Hindlimb muscle (tissue), 1 donor: ENCODE measurements around the gene LAMA2. TPM values are rescaled to one million over a fixed set of nuclear protein-coding genes. Genes with fewer than 3 reads are reported as not detected.

Source experiments
- DNase-seq: peaks from one replicate; pipeline ENCODE4 v3.0.0-alpha.2; 2013
- polyA plus RNA-seq: library from polyadenylated mRNA; unstranded; fragments of 120-200 nt; gene quantifications from one replicate; pipeline ENCODE4 v1.2.1, GENCODE V29; 2013; ENCODE audit not compliant: insufficient read length

The LAMA2 gene
- polyA plus RNA-seq, 1 donor, result 130 TPM

DNA sequence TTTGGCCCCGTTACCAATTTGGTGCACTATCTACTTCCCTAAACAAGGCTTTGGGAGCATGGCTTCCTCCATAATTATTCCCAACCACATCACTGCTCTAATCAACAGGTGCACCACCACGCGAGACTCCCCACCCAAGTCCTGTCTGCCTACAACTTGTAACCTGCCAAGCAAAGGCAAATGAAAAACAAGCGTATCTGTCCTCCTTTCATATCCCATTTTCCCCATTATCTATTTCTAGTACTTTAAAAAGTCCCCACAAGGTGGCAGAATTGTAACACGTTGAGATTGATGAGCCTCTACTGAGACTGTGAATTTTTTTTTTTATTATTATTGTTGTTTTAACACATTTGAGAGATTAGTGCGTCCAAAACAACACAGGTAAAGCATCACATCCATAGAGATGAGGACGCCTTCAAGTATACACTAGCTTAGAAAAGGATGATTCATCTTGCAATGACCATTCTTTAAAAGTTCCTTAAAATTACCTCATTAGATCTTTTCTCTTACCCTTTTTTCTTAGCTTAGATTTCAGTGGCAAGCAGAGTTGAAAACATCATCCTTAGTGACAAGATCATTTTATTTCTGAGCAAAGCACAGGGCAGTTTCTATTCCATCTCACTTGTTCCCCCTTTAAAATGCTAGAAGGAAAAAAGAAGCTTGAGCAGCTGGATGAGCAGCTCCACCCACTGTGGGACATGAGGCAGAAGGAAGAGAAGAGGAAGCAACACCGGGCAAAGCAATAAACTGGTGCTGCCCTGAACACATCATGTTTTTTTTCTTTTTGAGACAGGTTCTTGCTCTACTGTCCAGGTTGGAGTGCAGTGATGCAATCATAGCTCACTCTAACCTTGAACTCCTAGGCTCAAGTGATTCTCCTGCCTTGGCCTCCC is 616.3 kb downstream of the LAMA2 start:
- DNase-seq, result peak; percentile 58

DNA sequence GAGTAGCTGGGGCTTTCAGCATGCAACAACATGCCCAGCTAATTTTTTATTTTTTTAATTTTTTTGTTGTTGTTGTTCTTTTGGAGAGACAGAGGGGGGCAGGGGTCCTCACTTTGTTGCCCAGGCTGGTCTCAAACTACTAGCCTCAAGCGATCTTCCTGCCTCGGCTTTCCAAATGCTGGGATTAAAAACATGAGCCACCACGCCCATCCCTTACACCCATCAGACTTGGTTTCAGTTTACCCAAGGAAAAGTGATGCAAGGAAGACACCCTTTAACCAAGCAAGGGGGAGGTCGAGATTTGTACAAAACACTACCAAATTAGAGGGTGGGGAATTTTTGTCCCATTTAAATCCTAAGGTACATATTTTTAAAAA is 616.9 kb downstream of the LAMA2 start:
- no peak for DNase-seq

DNA sequence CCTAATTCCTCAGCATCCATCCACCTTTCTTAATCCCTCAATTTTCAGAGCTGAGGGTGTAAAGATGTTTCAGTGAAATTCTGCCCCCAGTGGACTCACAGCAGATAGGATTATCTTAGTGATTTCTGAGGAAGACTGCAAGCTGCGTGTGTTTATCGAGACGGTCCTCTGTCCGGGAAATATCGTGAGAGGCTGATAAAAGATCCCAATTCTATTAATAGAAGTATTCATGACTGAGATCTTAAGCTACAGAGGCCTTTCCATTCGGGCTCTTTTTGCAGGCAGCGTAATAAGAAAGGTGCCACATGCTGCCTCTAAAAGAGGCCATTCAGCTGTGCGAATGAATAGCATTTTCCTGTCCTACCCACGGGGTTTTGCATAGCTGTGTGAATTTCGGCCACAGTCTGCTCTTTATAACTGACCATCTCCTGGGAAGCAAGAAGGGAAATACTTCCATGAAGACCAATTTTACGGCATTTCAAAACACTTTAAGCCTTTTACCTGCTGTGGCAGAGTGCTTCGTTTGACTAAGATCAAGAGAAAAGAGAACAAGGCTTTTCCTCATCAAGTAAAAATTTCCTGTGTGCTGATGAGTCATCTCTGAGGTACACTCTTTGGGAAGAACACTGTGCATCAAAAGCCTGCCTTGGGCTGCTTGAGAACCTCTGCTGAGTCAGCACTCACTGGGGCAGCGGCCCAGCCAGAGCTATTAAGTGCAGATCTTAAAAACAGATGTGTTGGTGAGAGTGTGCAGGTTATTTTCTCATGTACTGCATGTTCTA is 618.2 kb downstream of the LAMA2 start:
- DNase-seq, result peak; percentile 77

DNA sequence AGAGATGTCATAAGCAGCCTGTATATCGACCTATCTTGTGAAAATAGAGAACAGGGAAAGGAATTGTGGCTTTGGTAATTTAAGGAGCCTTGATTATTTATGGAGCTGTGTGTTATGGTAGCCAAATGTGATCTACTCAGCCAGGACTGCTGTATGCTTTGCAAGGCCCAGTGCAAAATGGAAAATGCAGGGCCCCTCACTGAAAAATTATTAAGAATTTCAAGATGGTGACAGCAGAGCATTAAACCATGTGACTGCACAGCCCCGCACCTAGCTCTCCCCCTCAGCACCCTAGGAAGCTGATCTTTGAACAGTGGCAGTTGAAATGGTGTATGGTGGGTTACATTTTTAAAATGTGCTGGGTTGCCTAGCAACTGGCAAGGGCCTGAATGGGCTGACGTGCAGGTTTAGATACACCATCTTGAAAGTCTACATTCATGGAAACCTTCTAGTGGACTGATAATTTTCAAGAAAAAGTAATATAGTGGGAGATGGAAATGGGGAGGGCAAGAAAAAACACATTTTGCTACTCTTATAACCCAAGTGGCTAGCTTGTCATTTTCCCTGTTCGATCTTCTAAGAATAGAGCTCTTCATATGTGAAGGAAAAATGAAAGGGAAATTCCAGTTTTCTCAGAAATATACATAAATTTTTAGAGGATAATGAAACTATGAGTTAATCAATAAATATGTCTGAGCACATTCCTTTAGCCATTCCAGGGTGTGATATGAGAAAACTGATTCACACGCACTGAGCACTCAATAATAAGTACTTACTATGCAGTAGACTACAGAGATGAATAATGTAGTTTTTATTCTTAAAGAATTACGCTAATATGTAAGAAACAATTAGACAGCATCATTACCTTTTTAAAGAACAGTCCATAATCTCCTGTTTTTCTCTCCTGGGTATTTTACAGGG is 619.1 kb downstream of the LAMA2 start:
- no peak for DNase-seq

DNA sequence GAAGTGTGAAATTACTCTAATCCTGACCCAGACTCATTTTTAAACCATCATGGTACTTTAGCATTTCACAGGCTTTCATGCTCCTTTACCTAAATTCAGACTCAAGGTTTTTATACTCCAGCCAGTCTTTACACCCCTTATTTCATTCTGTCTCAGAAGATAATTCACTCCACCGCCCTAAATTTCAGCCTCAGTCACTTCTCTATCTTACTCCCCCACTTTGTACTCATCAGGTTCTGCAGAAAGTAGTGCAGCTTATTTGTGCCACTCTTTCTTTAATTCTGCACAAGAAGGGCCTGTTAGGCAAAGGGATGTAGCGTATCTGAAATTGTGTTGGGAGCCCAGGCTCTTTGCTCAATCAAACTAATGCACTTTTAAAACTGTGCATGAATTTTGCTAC is 621.5 kb downstream of the LAMA2 start:
- DNase-seq, result no peak

DNA sequence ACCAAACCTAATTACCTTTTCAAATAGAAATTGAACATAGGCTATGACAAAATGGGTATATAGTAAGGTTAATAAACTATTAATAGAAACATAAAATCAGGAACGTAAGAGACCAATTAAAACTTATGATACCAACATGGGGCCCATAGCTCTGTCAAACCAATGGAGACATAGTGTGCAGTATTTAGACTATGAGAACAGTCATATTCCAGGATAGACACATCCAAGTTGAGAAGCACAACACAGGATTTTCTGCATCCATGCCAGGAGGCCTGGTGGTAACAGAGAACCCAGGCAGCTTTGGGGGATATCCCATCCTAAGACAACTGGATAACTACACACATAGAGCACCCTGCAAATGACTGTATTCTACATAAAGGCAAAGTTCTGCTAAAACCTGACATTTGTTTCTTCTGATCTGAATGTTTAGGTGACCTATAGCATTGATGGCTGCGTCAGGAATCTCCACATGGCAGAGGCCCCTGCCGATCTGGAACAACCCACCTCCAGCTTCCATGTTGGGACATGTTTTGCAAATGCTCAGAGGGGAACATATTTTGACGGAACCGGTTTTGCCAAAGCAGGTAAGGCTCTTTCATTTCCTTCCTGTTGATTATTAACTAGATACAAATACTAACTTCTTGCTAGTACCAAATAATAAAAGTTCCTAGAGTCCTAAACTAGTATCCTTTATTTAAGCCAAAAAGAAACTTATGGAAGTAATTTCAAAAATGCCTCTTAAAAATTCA is 624.3 kb downstream of the LAMA2 start:
- DNase-seq, result no peak

DNA sequence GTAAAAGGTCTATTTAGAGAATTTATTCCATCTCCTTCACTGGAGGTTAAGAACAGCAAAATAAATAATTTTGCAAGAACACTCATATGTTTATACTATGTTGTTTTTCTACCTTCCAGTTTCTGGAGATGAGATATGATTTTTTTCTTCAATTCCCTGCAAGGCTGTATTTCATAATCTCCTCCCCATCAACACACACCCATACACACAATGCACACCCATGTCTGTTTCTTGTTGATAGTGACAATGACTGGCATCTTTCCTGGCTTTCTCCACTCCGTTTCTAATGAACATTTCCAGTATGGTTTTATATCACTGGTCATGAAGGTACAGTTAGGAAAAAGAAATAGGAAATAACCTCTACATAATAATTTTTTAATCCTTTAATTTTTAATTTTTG is 624.9 kb downstream of the LAMA2 start:
- no peak for DNase-seq

DNA sequence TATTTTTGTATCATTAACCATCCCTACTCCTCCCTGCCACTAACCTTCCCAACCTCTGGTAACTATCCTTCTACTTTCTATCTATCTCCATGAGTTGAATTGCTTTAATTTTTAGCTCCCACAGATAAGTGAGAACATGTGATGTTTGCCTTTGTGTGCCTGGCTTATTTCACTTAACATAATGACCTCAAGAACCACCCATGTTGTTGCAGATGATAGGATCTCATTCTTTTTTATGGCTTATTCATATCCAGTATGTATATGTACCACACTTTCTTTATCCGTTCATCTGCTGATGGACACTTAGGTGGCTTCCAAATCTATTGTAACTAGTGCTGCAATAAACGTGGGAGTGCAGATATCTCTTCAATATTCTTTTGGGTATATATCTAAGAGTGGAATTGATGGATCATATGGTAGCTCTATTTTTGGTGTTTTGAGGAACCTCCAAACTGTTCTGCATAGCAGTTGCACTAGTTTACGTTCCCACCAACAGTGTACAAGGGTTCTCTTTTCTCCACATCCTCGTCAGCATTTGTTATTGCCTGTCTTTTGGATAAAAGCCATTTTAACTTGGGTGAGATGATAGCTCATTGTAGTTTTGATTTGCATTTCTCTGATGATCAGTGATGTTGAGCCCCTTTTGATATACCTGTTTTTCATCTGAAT is 625.7 kb downstream of the LAMA2 start:
- DNase-seq, result no peak

DNA sequence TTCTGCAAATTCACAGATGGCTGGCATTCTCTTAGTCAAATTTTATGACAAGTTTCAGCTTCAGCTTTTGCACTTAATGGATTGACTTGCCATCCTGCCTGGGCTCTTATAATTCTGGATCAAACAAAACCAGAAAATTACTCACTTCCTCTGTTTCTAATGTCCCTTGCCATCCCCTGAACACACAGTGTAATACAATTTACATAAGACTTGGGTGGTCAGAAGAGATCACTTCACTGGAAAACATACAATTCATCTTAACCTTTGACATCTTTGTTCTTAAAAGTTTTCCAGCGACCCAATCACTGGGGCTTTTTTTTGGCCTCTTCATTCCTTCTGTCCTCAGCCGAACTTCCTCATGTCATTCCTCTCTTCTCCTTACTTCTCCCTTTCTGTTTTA is 628.0 kb downstream of the LAMA2 start:
- DNase-seq, result no peak

DNA sequence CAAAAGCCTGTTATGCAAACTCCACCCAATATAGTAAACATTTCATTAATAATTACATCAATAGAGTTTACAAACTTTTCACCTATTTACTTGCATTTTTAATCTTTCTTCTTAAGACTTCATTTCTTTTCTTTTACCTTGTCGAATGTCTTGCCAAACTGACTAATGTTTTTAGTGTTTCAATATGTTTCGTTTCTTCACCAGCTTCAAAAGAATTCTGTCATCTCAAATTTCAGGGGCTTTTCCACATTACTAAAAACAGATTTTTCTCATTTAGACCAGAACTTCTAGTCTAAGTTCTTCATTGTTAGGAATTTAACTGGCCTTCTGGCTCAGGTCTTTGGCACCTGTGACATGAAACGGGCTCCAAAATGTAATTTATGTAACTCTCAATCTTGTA is 630.5 kb downstream of the LAMA2 start:
- no peak for DNase-seq

DNA sequence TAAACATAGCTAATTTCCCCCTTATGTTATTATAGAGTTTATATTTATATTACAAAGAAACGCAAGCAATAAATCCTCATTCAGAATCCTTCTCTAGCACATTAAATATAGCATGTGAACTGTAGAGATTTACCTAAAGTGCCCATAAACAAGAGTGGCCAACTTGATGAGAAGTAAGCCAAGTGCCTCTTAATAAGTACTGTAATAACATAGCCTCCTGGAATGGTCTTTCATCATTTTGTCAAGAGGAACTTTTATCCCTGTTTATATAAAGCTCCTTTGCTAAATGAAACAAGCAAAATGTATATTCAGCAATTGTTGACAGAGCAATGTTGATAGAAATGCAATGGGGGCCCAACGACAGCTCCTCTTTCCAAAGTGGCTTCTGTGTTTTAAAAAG is 632.1 kb downstream of the LAMA2 start:
- no peak for DNase-seq

DNA sequence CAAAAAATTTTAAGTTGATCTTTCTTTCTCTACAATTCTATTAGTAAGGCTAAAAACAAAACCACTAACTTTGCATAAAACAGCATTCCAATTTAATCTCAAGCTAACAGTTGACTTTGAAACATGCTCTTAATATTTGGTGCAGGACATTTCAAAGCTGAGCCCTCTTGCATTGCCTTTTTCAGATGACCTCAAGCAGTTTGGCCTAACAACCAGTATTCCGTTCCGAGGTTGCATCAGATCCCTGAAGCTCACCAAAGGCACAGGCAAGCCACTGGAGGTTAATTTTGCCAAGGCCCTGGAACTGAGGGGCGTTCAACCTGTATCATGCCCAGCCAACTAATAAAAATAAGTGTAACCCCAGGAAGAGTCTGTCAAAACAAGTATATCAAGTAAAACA is 633.1 kb downstream of the LAMA2 start:
- DNase-seq, result no peak

DNA sequence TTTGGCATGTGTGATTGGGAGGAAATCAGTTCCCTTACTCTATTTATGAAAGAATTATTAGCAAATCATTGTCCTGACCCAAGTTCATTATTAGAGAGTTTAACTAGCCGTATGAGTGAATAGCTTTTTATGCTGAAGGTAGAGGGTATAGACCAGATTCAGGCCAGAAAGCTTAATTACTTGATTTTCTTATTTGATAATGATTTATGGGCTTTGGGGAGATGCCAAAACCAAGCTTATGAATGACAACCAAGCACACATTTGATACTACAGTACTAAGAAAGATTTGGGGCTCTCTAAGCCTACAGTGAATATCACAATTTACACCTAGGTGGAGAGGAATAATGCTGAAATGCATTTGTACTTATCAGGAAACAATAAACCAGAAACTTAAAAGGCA is 633.8 kb downstream of the LAMA2 start:
- no peak for DNase-seq

DNA sequence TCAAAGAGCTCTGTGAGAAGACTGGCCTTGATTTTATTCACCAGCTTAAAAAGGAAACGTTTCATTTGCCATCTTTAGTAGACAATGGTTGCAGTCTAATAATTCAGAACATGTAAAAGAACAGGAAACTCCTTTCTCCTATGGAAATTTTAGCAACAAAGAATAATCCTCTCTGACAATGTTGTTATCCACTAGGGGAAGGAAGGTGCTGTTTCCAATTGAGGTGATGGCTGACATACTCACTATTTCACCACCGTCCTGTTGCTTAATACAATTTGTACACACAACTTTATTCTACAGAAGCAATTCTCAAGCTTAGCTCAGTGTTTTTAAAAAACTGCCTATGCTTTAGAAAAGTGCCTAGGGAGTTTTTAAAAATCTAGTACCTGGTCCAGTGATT is 634.4 kb downstream of the LAMA2 start:
- DNase-seq, result no peak

DNA sequence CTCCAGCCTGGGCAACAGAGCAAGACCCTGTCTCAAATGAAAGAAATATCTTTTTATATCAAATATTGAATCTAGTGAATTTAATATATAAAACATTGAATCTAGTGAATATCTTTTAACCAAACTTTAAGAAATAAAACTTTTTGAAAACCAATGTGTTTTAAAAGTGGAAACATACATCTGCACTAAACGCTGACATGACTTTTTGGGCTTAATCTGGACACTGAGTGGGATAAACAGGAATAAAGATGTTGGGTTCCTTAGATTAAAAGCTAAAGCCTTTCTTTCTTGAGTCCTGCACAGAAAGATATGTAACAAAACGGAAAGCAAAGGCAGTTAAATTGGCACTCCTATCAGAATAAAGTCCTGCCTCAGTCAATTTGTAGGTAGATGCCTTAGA is 636.8 kb downstream of the LAMA2 start:
- DNase-seq, result no peak

DNA sequence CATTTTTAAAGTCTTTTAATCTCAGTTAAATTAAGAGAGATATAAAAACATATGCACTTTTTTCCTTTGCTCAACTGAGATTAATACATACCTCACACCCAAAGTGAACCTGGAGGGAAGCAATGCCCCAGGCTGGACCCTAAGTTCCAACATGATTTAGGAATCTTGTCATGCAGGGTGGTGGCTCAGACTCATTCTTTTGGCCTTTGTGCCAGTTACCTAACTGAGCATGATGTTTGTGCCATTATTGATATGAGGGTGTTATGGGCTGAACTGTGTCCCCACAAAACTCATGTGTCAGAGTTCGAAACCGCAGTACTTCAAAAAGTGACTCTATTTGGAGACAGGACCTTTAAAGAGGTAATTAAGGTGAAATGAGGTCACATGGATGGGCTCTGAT is 639.0 kb downstream of the LAMA2 start:
- DNase-seq, result no peak

DNA sequence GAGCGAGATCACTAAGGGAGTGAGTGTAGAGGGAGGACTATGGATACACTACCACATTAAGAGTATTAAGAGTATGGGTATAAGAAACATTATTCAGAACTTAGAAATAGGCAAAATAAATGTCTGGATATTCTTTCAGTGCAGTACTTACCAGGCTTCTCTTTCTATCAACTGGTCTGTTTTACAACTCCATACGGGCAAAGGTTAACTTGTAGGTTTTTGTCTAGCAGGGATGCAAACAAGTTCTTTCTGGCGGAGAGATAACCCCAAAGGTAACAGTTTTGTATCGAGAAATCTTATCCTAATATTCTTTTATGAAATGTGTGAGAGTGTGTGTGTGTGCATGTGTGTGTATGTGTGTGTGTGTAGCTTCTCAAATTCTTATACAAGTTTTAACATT is 640.9 kb downstream of the LAMA2 start:
- DNase-seq, result no peak

DNA sequence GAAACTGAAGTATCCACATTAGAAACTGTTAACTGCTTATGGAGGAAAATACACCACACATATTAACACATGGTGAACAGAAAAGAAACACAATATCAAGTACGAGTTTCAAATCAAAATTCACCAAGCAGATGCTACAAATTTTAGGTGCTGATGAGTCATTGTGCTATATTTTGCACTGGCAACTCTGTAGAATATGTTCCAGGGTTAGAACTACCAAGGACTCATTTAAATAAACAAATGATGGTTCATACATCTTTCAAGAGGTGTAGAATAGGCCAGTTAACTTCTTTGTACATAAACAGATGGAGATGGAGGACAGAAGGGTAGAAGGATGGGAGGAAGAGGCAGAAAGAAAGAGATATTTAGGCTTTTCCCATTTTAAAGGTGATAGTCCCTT is 642.1 kb downstream of the LAMA2 start:
- no peak for DNase-seq

DNA sequence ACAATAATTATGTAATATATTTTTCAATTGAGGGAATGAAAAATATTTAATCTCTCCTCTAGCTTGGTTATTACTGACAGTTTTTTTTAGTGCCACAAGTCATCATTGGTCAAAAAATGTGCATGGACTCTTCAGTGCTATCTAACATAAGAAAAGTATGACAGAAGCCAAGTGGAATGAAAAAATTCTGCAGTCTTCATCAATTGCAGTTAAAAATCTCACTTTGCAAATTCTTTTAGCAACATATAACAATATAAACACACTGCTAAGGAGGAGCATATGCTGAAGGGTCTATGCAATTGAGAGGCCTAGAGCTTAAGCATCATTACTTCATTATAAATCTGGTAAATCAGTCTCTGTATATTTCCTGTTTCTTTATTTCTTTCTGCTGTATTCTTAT is 652.0 kb downstream of the LAMA2 start:
- DNase-seq, result no peak

DNA sequence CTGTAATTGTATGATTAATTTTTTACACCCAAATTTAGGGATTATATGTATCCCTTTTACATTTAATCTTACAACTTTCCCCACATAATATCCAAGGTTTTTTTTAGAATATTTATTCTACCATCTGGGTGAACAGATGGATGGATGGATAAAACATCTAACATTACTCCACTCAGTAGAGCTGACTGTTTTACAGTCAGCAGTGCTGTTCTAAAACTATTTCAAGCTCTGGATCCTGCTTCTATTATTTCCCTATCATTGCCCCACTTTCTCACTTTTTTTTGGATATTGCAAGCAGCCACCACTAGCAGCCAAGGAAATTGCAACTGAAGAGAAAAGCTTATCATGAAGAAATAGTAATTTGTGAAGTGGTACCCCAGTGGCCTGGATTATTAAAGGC is 653.3 kb downstream of the LAMA2 start:
- no peak for DNase-seq

DNA sequence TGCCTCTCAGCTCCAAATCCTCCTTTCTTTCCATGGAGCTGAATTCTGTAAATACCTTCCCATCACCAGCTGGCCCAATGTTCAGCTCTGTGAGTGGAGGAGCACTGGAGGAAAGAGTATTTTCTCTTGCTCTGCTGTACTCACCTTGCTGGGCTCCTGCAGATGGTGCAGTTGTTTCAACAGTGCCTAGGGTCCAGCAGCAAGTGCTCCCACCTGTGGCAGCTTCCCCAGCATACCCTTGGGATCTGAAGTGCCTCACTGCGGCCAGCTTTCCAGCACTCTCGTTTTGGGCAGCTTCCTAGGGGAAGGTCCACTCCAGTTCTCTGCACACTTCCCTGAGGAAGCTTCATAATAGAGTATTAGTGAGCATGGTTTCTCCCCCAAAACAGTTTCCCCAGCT is 656.1 kb downstream of the LAMA2 start:
- no peak for DNase-seq

DNA sequence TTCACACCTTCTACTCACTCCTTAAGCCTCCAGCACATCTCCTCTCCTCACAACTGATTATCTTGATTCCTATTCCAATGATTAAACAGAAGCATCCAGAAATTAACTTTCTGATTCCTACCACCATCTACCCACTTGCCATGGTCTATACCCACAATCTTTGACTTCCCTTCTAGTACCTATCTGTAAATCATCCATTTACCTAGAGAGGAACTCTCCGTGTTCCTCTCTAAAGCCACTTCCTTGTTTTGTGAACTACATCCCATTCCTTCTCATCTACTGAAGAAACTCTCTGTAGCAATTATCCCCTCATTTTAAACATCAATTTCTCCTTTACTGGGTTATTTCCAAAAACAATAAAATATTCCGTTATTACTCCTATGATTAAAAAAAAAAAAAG is 659.8 kb downstream of the LAMA2 start:
- no peak for DNase-seq
